MM.1S (cell line): ENCODE results near the gene CFAP77.

Source experiments
- CTCF ChIP-seq: fragments of 300-600 bp; sonication (generic); IDR thresholded peaks from 2 replicates; pipeline ENCODE4 v1.5.1; 2016; ENCODE audit warnings: antibody characterized with exemption, low read length, mixed read lengths
- EZH2 ChIP-seq: fragments of 300-600 bp; sonication (generic); optimal IDR thresholded peaks from 2 replicates; pipeline ENCODE3; 2017; ENCODE audit warnings: low read depth, mild to moderate bottlenecking, antibody characterized with exemption, low read length, mixed read lengths
- EZH2phosphoT487 ChIP-seq: fragments of 300-600 bp; sonication (generic); IDR thresholded peaks from 2 replicates; pipeline ENCODE4 v1.6.1; 2018; ENCODE audit warnings: antibody characterized with exemption, low read length

DNA sequence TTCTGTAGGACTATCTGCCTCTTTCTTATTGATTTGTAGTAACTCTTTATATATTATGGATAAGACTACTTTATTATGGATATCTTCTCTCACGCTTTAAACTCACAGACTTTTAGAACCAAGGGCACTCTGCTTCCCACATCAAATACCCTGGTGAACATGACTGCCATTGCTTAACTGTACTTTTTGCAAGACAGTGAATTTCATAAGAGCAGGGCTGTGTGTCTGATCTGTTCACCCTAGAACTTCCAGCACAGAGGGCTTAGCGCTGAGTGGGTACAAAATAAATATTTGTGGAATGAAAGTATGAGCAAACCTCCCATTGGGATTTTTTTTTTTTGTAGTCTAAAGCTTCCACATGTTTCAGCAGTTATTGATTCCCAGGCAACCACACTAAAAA is 84.8 kb downstream of the CFAP77 start:
- TF ChIP-seq CTCF = no peak
- TF ChIP-seq EZH2 = no peak
- TF ChIP-seq EZH2phosphoT487 = no peak
